Testis (tissue), 3 donors: Measurements from ENCODE around the gene REST. TPM values are rescaled to one million over a fixed set of nuclear protein-coding genes. Genes with fewer than 3 reads are reported as not detected.

ENCODE experiments used
- DNase-seq: peaks from one replicate; pipeline ENCODE4 v3.0.0-alpha.2; 2019
- H3K27ac ChIP-seq, 2 donors: fragments of 200-600 bp; sonication (generic); one replicate each; pipeline ENCODE4 v1.5.1; 2019
- H3K27me3 ChIP-seq: fragments of 200-600 bp; sonication (generic); one replicate; pipeline ENCODE4 v1.5.1; 2019
- H3K36me3 ChIP-seq: fragments of 200-600 bp; sonication (generic); one replicate; pipeline ENCODE4 v1.5.1; 2017; ENCODE audit warnings: low read depth; ENCODE audit errors: missing control alignments
- H3K4me1 ChIP-seq: fragments of 200-600 bp; sonication (generic); one replicate; pipeline ENCODE4 v1.5.1; 2019
- H3K4me3 ChIP-seq, 2 donors: fragments of 200-600 bp; sonication (generic); one replicate each; pipeline ENCODE4 v1.5.1; 2017 to 2019
- H3K9me3 ChIP-seq: fragments of 200-600 bp; sonication (generic); one replicate; pipeline ENCODE4 v1.5.1; 2017
- POLR2A ChIP-seq: fragments of 450-650 bp; IDR thresholded peaks from one replicate; pipeline ENCODE4 v1.6.1; 2017; ENCODE audit warnings: antibody characterized with exemption, mild to moderate bottlenecking, moderate library complexity
- WGBS, 2 donors: methylation state at CpG; one replicate each; pipeline ENCODE4 v1.1.5; 2018; 5-methylcytosine and 5-hydroxymethylcytosine counted together
- intact Hi-C: fragments of 100-400 bp; cut with DNase I; formaldehyde crosslinking; loops from one replicate; pipeline ENCODE4 v1.15.1; 2023; ENCODE audit warnings: low total_unique reads
- polyA plus RNA-seq: library from polyadenylated mRNA; stranded (reverse); fragments of 350-450 nt; fragmentation: Illumina TruSeq; extraction: RNeasy Lipid Tissue Mini Kit (QIAGEN cat#74804); gene quantifications from one replicate; pipeline ENCODE4 v1.2.3, GENCODE V29; 2014; ENCODE audit warnings: low read depth, low replicate concordance; ENCODE audit not compliant: insufficient read depth
- total RNA-seq, 2 donors: library from RNA; depleted of rRNA; stranded (reverse); fragments of >200 nt; gene quantifications; one replicate each; pipeline ENCODE4 v1.2.3, GENCODE V29; 2016
- TF ChIP-seq, protein P1 (sequence below), 3 experiments: fragments of 450-650 bp in 2 of 3; fragments of 200-600 bp in 1 of 3; sonication (generic) in 1 of 3; IDR thresholded peaks; one replicate each; pipeline ENCODE4 v1.5.1; 2016 to 2019; ENCODE audit warnings: antibody characterized with exemption in 3 of 3, mild to moderate bottlenecking in 2 of 3, moderate library complexity in 1 of 3

The REST gene
- total and polyA plus RNA-seq, 3 donors from 2014 or later, result 10.7 to 58.2 (median 50.2) TPM

DNA sequence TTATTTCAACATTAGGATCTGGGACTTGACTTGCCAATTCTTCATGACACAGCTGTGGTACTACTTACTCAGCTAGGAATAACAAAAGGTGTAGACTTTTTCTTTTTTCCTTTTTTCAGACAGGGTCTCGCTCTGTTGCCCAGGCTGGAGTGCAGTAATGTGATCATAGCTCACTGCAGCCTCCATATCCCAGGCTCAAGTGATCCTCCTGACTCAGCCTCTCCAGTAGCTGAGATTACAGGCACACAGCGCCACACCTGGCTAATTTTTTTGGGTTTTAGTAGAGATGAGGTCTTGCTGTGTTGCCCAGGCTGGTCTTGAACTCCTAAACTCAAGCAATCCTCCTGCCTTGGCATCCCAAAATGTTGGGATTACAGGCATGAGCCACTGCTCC lies 53.4 kb downstream of the REST start:
- no peak overlapping the region for H3K4me3 ChIP-seq
- 94 to 98% methylated on average over 2 of the region's 2 CpGs for WGBS, 2 donors
- H3K27me3 ChIP-seq, result no peaks in the 10 kb centered on the region
- intact Hi-C loops, result no loop called here
- H3K27ac ChIP-seq, result no peak overlapping the region
- H3K9me3 ChIP-seq, result no peaks in the 10 kb centered on the region
- no peaks in the 10 kb centered on the region for H3K36me3 ChIP-seq
- TF ChIP-seq, protein P1, sequence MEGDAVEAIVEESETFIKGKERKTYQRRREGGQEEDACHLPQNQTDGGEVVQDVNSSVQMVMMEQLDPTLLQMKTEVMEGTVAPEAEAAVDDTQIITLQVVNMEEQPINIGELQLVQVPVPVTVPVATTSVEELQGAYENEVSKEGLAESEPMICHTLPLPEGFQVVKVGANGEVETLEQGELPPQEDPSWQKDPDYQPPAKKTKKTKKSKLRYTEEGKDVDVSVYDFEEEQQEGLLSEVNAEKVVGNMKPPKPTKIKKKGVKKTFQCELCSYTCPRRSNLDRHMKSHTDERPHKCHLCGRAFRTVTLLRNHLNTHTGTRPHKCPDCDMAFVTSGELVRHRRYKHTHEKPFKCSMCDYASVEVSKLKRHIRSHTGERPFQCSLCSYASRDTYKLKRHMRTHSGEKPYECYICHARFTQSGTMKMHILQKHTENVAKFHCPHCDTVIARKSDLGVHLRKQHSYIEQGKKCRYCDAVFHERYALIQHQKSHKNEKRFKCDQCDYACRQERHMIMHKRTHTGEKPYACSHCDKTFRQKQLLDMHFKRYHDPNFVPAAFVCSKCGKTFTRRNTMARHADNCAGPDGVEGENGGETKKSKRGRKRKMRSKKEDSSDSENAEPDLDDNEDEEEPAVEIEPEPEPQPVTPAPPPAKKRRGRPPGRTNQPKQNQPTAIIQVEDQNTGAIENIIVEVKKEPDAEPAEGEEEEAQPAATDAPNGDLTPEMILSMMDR (IDR thresholded peaks at IDR 0.05), result no peak
- TF ChIP-seq POLR2A, result no peak
- no peaks in the 10 kb centered on the region for H3K4me1 ChIP-seq
- no peak for DNase-seq

DNA sequence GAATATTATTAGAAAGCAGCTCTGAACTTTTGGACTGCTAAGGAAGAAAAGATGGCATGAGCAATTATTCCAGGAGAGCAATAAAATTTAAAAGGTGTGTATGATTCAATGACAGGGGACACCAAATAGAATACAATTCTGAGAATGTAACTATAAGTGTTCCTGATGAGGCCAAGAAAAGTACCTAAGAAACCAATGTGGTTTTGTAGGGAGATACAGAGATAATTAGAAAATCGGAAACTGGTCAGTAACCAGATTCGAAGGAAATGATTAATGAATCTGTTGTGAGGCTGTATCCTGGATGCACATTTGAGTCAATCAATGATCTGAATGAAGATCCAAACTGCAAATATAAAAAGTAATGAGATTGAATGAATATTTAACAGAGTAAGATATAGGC lies 63.7 kb downstream of the REST start:
- TF ChIP-seq POLR2A, result no peak
- TF ChIP-seq, protein P1 (IDR thresholded peaks at IDR 0.05), result no peak
- Histone ChIP-seq H3K27ac (no peak overlapping the region), H3K9me3 (no peaks in the 10 kb centered on the region), H3K36me3 (no peaks in the 10 kb centered on the region), H3K4me3 (no peak overlapping the region), H3K27me3 (no peaks in the 10 kb centered on the region), H3K4me1 (peaks cover 16% of the 10 kb centered on the region)
- WGBS, 2 donors, result 92 to 95% methylated on average over 2 of the region's 2 CpGs
- DNase-seq, result no peak
- intact Hi-C loops, result no loop called here

DNA sequence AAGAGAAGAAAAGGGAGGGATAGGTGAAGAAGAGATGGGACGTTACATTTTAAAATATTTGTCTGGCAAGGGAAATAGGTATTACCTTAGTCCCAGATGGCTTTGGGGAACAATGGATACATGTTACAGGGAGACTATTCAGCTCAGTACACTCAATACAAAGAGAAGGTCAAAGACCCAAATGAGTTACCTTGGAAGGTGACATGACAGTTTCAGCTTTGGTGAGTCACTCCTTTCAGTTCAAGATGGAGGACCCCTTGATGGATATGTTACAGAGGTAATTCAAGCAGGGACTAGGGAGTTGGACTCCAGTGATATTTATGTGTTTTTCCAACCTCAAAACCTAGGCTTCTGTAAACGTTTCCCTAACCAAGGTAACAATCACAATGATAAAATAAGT lies 64.7 kb downstream of the REST start:
- Histone ChIP-seq H3K4me3 (no peak overlapping the region), H3K4me1 (peaks cover 16% of the 10 kb centered on the region), H3K36me3 (no peaks in the 10 kb centered on the region), H3K27ac (no peak overlapping the region), H3K27me3 (no peaks in the 10 kb centered on the region), H3K9me3 (no peaks in the 10 kb centered on the region)
- 80 to 82% methylated on average over 2 of the region's 2 CpGs for WGBS, 2 donors
- intact Hi-C loops, result no loop called here
- TF ChIP-seq, protein P1 (IDR thresholded peaks at IDR 0.05), result no peak
- TF ChIP-seq POLR2A, result no peak
- no peak for DNase-seq

DNA sequence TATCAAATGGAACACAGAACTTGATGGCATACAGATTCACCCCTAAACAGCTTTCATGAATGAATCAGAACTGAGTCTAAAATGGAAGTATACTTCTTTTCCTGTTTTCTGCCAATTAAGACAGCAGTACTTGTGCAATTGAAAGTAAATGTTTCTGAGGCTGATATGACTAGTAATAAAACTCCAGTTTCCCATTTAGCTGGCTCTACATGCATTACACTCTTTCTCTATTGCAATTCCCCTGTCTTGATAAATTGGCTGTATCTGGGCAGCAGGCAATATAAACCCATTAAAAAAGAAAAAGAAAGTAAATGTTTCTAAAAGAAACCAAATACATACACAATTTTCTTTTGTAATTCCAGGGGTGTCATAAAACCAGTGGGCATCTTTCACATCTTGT lies 65.1 kb downstream of the REST start:
- DNase-seq, result no peak
- no peaks in the 10 kb centered on the region for H3K36me3 ChIP-seq
- H3K9me3 ChIP-seq, result no peaks in the 10 kb centered on the region
- TF ChIP-seq, protein P1 (IDR thresholded peaks at IDR 0.05), result no peak
- no peak for TF ChIP-seq POLR2A
- no peak overlapping the region for H3K27ac ChIP-seq
- peaks cover 16% of the 10 kb centered on the region for H3K4me1 ChIP-seq
- H3K4me3 ChIP-seq, result no peak overlapping the region
- H3K27me3 ChIP-seq, result no peaks in the 10 kb centered on the region
- intact Hi-C loops, result no loop called here

DNA sequence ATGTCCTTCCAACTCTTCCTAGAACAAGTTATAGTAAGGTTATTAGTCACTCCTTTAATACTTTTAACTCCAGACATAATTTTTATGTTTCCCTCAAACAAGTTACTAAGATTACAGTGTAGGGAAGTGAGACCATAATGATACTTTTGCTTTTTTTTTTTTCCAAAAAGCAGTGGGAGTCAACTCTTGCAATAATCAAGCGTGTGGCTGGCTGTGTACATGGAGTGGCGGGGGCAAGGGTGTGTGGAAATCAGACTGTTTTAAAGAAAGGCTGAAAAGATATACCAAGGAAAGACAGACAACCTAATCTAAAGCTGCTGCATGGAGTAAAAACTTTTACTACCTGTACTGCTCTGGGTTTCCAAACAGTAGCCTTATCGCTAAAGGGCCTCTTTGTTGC lies 65.6 kb downstream of the REST start:
- TF ChIP-seq, protein P1 (IDR thresholded peaks at IDR 0.05), result no peak
- no peak for DNase-seq
- intact Hi-C loops, result no loop called here
- Histone ChIP-seq H3K4me3 (no peak overlapping the region), H3K27me3 (no peaks in the 10 kb centered on the region), H3K27ac (no peak overlapping the region), H3K36me3 (no peaks in the 10 kb centered on the region), H3K4me1 (peaks cover 16% of the 10 kb centered on the region), H3K9me3 (no peaks in the 10 kb centered on the region)
- WGBS, 2 donors, result 93 to 96% methylated on average over 3 of the region's 3 CpGs
